Ishikawa (cell line): ENCODE data around the gene SSR3.

Experiments used
- CEBPB ChIP-seq: IDR thresholded peaks from 2 replicates; pipeline ENCODE4 v1.6.1; 2012
- CREB1 ChIP-seq: IDR thresholded peaks from 2 replicates; pipeline ENCODE4 v1.6.1; 2012; ENCODE audit warnings: low read depth
- EGR1 ChIP-seq: IDR thresholded peaks from 2 replicates; pipeline ENCODE4 v1.6.1; 2012
- EP300 ChIP-seq: IDR thresholded peaks from 2 replicates; pipeline ENCODE4 v1.6.1; 2012; ENCODE audit warnings: borderline replicate concordance
- FOXM1 ChIP-seq: IDR thresholded peaks from 2 replicates; pipeline ENCODE4 v1.6.1; 2012; ENCODE audit warnings: low read depth, borderline replicate concordance
- NFIC ChIP-seq: IDR thresholded peaks from 2 replicates; pipeline ENCODE4 v1.6.1; 2012
- RAD21 ChIP-seq: IDR thresholded peaks from 2 replicates; pipeline ENCODE4 v1.6.1; 2012; ENCODE audit warnings: low read depth
- REST ChIP-seq: IDR thresholded peaks from 2 replicates; pipeline ENCODE4 v1.6.1; 2012; ENCODE audit warnings: low read depth, mild to moderate bottlenecking
- TAF1 ChIP-seq: IDR thresholded peaks from 2 replicates; pipeline ENCODE4 v1.6.1; 2012; ENCODE audit warnings: low read depth, mild to moderate bottlenecking
- TCF12 ChIP-seq: IDR thresholded peaks from 2 replicates; pipeline ENCODE4 v1.6.1; 2012; ENCODE audit warnings: low read depth
- TEAD4 ChIP-seq: IDR thresholded peaks from 2 replicates; pipeline ENCODE4 v1.6.1; 2012
- USF1 ChIP-seq: IDR thresholded peaks from 2 replicates; pipeline ENCODE4 v1.6.1; 2012
- YY1 ChIP-seq: IDR thresholded peaks from 2 replicates; pipeline ENCODE4 v1.6.1; 2012; ENCODE audit warnings: low read depth
- ZBTB7A ChIP-seq: IDR thresholded peaks from 2 replicates; pipeline ENCODE4 v1.6.1; 2012; ENCODE audit warnings: low read depth
- TF ChIP-seq, protein P1 (sequence below): IDR thresholded peaks from 2 replicates; pipeline ENCODE4 v1.6.1; 2012

Gene SSR3

DNA sequence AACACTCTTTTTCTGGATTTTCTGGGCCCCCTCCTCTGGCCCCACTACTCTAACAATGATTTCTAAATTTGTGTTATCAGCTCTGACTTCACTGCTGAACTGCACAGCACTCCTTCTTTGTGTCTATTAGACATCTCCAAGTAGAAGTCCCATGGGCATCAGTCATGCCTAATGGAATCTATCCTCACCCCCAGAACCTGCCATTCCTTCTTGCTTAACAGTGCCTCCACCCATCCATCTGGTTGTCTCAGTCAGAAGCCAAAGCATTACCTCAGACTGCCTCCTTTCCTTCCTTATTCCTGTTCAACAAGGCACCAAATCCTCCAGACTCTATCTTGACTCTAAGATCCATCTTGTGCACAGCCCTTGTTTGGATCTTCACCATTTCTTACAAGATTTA, 36.2 kb downstream of the SSR3 start:
- TF ChIP-seq TCF12 (no peak), CREB1 (no peak), CEBPB (no peak), EGR1 (no peak)

DNA sequence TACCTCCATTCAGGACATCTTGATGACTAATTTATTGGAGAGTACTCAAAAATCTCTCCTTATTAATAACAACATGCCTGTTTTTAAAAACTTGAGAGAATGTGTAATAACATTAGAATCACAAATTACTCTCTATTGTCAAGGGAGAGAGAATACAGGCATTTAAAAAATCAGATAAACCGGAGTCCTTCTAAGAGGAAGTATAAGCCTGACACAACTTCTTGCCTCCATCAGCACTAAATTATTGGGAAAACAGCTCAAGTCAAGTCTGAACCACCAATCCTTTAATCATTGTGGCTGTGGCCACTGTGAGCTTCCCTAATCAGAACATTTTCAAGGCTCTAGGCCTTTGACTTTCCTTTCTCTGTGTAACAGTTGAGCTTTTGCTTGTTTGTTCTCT, 38.0 kb downstream of the SSR3 start:
- TF ChIP-seq REST (no peak), RAD21 (no peak), FOXM1 (no peak), EP300 (no peak), TEAD4 (no peak), YY1 (no peak), TAF1 (no peak), CEBPB (no peak), EGR1 (no peak), NFIC (no peak)
- TF ChIP-seq, protein P1, sequence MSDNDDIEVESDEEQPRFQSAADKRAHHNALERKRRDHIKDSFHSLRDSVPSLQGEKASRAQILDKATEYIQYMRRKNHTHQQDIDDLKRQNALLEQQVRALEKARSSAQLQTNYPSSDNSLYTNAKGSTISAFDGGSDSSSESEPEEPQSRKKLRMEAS: no peak

GRCh38 chr3:156516284-156516683, 38.6 kb downstream of the SSR3 start:
- TF ChIP-seq REST (no peak), RAD21 (no peak), CEBPB (no peak), USF1 (no peak), TEAD4 (no peak), EGR1 (no peak), EP300 (no peak), YY1 (no peak), TAF1 (no peak), ZBTB7A (no peak), NFIC (no peak), CREB1 (no peak), TCF12 (no peak), FOXM1 (no peak)
- TF ChIP-seq, protein P1: no peak

- TF ChIP-seq REST (no peak), ZBTB7A (no peak), TEAD4 (no peak), EP300 (no peak), USF1 (no peak)
Observed at GRCh38 chr3:156513619-156514018, 41.3 kb downstream of the SSR3 start.

DNA sequence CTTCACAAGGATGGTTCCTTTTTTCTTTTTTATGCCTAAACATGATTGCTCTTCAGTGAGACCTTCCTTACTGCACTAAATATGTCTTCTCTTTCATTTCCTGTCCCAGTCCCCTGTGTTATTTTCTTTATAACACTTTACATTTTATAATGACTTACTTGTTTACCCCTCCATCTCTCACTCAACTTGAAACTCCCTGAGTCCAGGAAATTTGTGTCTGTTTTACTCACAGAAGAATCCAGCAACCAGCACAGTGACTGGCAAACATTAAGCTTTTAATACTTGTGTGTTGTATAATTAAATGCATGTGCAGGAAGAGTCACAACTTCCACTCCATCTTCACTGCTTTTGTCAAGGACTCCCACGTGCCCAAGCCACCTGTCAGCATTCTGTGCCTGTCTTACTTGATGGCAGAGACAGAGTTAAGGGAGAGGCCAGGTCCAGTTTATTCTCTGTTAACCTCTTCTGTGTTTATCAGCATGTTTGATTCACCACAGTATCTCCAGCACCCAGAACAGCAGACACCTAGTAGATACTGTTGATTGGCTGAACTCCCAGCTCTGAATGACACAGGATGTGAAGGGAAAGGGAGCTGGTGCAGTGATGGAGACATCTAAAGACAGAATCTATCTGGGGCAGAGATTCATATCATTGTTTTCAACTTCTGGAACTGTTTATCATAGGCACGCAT, 42.8 kb downstream of the SSR3 start:
- no peak for TF ChIP-seq CREB1
- no peak for TF ChIP-seq EP300
- TF ChIP-seq CEBPB: no peak
- TF ChIP-seq TEAD4: no peak
- no peak for TF ChIP-seq TAF1
- TF ChIP-seq YY1: no peak
- TF ChIP-seq FOXM1: no peak
